SK-N-MC (cell line): Measurements from ENCODE around the gene OR10P1.

Source experiments
- EZH2 ChIP-seq: fragments of 200-600 bp; sonication (generic); IDR thresholded peaks from one replicate; pipeline ENCODE4 v1.6.1; 2017; ENCODE audit warnings: antibody characterized with exemption
- FOXP2 ChIP-seq: optimal IDR thresholded peaks from 2 replicates; pipeline ENCODE3; 2011; ENCODE audit warnings: mild to moderate bottlenecking, moderate library complexity; ENCODE audit not compliant: insufficient read depth; ENCODE audit errors: extremely low read length, control extremely low read depth
- POLR2AphosphoS5 ChIP-seq: IDR thresholded peaks from 2 replicates; pipeline ENCODE4 v1.6.1; 2012; ENCODE audit warnings: mild to moderate bottlenecking, low read depth, low read length, borderline replicate concordance

- TF ChIP-seq POLR2AphosphoS5 = no peak
- no peak for TF ChIP-seq EZH2
- TF ChIP-seq FOXP2 = no peak
These were observed 45.5 kb downstream of the OR10P1 start for GRCh38 chr12:55682087-55682796.
